GM19099 (cell line): ENCODE measurements around the gene EHD4.

ENCODE experiments used
- POLR2A ChIP-seq: IDR thresholded peaks from 3 replicates; pipeline ENCODE4 v1.6.1; 2011; ENCODE audit warnings: low read depth; ENCODE audit not compliant: insufficient read length; ENCODE audit errors: extremely low read depth

EHD4 gene

DNA sequence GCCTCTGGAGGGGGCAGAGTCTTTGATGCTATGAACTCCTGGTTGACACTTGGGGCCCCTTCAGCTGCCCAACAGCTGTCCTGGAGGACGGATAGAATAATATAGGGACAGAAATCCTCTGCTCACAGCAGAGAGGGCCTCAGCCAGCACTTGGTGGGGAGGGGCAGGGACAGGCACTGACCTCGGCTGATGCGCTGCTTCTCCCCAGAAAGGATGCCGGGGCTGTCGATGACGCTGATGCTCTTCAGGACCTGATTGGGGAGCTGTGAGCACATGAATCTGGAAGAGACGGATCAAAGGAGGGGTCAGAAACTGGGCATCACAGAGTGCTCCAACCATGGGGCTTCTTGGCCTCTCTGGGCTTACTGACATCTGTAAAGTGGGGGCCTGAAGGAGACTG, 29.5 kb downstream of the EHD4 start:
- no peak for TF ChIP-seq POLR2A

DNA sequence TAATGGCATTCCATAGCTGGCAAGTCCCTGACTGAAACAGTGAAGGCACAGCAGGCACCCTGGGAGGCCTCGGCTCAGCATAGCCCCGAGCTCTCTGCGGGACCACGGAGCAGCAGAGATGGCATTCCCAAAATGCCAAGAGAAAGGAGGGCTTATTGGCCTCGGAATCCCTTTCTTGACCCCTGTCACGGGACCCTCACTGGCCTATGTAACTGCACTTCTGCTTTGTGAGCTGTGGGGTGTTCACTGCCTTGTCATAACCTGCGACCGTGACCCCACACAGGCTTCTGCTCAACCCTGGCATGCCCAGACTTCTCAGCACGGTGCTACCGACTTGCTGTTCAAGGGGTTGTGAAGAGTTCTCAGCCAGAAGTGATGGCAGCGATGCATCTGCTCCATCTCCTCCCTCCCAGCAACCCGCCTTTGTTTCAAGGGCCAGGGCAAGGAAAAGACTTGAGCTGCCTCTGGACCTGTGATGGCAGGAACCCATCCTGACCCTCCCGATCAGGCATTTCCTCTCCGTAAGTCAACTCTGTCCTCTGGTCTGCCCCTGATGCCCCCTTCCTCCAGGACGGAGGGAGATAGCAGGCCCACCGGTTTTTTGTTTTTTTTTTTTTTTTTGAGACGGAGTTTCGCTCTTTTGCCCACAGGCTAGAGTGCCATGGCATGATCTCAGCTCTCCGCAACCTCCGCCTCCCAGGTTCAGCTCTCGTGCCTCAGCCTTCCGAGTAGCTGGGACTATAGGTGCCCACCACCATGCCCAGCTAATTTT, 30.5 kb downstream of the EHD4 start:
- no peak for TF ChIP-seq POLR2A

DNA sequence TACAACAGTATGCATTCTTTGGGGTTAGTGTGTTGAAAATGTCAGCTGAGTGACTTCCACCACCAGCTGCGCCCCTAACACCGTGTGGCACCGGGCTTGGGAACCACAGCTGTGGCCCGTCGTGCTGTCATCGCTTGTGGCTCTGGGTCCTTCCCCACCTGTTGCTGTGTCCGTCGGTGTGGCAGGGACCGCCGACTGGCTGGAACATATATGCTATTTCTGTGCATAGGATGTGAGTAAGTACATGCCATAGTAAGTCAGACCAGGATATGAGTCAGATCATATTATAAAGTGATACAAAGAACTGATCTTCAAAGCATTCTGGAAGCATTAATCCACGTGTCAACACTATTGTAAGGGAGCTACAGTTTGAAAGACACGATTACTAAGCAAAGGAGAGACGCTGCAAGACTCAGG, 31.9 kb downstream of the EHD4 start:
- TF ChIP-seq POLR2A: no peak

GRCh38 chr15:41939986-41940385, 32.4 kb downstream of the EHD4 start:
- TF ChIP-seq POLR2A: no peak

DNA sequence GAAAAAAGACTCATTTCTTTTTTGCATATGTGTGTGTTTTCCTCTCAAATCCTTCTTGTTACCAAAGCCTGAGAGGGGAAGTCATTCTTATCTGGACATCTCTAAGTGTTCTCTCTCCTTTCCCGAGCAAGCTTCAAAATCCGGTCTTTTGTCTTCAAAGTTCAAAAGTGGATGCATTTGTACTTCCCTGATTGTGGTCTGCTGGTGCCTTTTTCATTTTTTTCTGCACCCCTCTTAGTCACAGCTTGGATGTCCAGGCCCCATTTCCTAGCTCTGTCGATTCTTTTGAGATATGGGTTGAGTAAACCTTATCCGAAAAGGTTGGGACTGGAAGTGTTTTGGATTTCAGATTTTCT, 34.8 kb downstream of the EHD4 start:
- no peak for TF ChIP-seq POLR2A

DNA sequence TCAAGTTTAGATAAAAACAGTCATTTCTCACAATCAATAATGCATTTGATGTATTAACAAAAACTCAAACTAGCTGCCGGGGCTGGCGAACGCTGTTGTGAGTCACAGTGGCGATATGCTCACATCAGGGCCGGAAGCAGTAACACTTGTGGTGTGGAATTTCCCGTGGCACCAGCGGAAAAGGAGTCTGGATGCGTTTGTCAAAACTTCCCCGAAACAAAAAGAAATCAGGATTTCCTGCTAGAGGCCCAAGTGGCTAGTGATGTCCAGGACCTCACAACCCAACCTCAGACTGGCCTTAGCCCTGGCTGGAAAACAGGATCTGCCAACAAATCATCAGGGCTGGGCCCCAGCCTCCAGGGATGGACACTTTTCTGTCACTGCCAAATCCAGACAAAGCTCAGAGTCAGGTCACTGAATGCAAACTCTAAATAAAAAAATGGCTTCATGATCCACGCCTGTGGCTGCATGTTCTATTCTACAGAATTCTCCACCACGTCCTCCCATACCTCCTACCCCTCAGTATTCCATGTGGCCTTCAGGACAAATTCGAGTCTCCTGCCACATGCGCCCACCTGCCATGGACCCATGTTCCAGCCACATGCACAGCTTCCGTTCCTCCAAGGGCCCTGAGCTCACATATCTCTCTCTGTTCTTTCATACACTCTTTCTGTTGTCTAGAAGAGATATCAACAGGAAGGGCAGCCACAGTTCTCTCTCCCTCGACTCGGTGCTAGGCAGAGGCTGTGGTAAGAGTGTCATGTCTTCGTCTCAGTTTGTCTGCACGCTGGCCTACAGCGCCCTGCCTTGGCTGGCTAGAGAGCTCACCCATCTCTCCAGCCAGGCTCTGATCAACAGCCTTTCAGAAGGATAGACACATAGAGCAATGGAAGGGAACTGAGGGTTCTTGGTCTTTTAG, 35.4 kb downstream of the EHD4 start:
- no peak for TF ChIP-seq POLR2A

DNA sequence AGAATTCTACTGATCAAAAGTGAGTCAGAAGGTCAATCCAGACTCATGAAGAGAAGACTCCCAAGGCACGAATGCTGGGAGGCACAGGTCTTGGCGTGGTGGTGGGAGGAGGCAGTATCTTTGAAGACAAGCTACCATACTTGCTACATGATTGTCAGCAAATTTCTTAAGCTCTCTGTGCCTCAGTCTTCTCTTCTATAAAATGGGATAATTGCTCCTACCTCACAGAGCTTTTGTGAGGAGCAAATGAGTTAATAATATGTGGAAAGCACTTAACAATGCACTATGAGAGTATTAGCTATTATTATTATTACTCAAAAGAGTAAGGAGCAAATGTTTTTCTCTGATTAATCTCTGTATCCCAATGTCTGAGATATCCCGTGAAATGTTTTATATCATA, 36.2 kb downstream of the EHD4 start:
- no peak for TF ChIP-seq POLR2A

GRCh38 chr15:41935566-41936020, 36.8 kb downstream of the EHD4 start:
- no peak for TF ChIP-seq POLR2A

DNA sequence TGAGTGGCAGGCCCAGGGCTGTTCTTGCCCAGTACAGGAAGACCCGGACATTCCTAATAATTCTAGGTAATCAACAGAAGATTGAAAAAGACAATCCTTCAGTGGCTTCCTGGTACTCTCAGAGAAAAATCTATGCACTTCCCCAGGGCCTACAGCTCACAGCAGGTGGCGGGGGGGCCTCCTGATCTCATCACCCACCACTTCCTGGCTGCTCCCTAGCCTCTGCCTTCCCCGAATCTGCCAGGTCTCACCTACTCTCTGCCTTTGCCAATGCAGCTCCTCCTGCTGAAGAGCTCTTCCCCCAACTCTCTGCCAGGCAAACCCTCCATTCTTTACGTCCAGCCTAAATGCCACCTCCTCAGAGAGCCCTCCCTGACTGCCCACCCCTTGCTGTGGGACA, 37.5 kb downstream of the EHD4 start:
- TF ChIP-seq POLR2A: no peak

GRCh38 chr15:41933771-41934170, 38.6 kb downstream of the EHD4 start:
- no peak for TF ChIP-seq POLR2A

- no peak for TF ChIP-seq POLR2A
These were observed 39.0 kb downstream of the EHD4 start for GRCh38 chr15:41933326-41933725.

DNA sequence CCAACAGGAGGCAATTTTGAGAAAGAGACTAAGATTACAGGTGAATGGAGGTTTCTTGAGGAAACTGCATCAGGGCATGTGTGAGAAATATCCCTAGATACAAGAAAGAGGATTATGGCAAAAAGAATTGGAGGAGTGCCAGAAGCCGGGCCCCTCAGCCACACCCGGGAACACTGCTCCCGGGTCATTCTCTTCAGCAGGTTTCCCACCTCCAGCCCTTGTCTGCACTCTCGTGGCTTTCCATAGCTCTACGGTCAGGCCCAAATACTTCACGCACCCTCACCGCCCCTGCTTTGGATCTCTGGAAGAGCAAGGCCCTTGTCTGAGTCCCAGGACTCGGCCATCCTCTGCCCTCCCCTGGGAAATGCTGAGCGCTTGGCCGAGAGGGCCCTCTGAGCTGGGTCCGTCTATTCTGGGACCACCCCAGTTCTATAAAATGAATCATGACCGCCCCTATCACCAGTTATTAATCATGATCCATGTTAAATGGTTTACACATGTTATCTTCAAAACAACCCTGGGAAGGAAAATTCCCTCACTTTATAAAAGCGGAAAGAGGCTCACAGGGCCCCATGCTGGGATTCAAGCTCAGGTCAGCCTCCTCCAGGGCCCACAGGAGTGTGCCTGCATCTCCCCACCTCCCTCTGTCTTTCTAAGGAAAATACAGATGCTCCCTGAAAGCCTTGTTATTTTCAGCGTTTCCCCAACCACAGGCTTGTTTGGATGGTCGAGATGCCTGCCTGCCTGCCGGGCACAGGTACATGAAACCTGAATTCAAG, 39.7 kb downstream of the EHD4 start:
- no peak for TF ChIP-seq POLR2A

- no peak for TF ChIP-seq POLR2A
These were observed 40.3 kb downstream of the EHD4 start for GRCh38 chr15:41932101-41932500.

GRCh38 chr15:41930867-41931222, 41.5 kb downstream of the EHD4 start:
- no peak for TF ChIP-seq POLR2A

GRCh38 chr15:41930221-41930866, 42.0 kb downstream of the EHD4 start:
- no peak for TF ChIP-seq POLR2A
